ENCODE data around the gene BRPF1.

The BRPF1 gene, protein sequence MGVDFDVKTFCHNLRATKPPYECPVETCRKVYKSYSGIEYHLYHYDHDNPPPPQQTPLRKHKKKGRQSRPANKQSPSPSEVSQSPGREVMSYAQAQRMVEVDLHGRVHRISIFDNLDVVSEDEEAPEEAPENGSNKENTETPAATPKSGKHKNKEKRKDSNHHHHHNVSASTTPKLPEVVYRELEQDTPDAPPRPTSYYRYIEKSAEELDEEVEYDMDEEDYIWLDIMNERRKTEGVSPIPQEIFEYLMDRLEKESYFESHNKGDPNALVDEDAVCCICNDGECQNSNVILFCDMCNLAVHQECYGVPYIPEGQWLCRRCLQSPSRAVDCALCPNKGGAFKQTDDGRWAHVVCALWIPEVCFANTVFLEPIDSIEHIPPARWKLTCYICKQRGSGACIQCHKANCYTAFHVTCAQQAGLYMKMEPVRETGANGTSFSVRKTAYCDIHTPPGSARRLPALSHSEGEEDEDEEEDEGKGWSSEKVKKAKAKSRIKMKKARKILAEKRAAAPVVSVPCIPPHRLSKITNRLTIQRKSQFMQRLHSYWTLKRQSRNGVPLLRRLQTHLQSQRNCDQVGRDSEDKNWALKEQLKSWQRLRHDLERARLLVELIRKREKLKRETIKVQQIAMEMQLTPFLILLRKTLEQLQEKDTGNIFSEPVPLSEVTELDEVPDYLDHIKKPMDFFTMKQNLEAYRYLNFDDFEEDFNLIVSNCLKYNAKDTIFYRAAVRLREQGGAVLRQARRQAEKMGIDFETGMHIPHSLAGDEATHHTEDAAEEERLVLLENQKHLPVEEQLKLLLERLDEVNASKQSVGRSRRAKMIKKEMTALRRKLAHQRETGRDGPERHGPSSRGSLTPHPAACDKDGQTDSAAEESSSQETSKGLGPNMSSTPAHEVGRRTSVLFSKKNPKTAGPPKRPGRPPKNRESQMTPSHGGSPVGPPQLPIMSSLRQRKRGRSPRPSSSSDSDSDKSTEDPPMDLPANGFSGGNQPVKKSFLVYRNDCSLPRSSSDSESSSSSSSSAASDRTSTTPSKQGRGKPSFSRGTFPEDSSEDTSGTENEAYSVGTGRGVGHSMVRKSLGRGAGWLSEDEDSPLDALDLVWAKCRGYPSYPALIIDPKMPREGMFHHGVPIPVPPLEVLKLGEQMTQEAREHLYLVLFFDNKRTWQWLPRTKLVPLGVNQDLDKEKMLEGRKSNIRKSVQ (N-terminal part only)

GRCh38 chr3:9731206-9732079 is at the start of gene BRPF1:
Gene BRPF1 (plus strand): TSS chr3:9731735. CDS start chr3:9734141, 2,406 bp downstream.
- DNase-seq = peak; percentile 100

DNA sequence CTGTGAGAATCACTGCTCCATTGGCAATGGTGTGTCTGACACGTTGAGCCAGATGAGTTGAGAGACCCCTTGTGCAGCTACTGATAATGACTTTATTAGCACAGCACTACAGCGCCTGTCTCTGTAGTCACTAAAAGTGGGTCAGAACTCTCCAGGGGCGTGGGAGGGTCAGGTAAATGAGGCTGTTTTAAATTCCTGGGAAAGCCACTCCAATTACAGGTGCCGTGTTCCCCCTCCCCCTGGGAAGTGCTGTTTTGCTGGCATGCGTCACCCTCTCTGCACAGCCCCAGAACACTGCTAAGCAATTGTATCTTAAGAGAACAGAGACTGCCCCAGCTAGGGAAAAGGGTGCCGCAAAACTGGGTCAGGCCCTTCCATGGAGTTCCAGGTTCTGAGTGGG is 49.4 kb upstream of the BRPF1 start:
- DNase-seq = no peak

DNA sequence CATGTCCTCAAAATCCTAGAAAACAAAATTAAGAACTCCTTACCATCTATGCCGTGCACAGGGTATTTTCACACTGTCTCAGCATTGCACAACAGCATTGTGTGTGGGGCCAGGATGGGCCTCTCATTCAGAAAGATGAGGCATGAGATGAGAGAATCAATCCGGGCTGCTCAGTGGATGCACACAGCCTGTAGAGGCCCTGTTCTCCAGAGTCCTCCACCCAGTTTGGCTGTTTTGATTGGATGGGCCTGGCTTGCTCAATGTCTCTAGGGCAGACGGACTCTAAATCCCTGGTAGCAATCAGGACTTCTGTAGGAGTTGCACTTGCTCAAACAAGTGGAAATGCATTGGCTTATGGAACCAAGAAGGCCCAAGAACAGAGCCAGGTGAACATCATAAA is 48.1 kb upstream of the BRPF1 start:
- DNase-seq = no peak

DNA sequence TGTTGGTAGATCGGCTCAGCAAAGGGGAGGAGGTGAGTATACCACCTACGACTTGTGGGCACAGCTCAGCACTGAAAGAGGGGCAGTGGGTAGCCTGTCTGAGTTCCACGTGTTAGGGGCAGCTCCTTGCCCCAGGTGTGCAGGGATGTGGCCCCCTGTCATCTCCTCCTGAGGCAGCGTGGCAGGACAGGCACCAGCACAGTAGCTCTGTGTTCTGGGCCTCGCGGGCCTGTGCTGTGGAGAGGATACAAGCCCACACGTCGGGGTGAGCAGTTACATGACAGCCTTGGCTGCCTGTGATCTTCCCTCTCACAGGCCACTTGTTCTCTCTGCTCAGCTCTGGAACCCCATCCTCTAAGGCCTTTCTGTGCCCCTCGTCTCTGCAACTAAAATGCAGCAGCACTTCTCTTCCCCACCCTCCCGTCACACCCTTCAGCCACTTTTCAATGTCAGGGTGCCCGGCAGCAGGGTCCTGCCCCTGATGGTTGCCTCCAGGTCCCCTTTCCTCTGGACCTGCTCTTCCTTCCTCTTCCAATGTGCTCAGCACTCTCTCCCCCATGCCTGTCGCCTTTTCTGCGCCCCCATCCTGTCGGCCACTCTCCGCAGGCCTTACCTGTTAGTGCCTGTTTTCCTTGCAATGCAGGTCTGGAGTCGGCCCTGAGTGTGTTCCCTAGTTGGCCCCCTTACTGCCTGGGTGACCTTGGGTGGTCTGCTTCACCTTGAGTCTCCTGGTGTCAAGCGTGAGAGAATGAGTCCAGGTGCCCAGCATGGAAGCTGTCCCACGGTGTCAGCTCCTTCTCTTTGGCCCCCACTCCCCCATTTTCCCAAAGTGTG is 46.1 kb upstream of the BRPF1 start:
- no peak for DNase-seq

DNA sequence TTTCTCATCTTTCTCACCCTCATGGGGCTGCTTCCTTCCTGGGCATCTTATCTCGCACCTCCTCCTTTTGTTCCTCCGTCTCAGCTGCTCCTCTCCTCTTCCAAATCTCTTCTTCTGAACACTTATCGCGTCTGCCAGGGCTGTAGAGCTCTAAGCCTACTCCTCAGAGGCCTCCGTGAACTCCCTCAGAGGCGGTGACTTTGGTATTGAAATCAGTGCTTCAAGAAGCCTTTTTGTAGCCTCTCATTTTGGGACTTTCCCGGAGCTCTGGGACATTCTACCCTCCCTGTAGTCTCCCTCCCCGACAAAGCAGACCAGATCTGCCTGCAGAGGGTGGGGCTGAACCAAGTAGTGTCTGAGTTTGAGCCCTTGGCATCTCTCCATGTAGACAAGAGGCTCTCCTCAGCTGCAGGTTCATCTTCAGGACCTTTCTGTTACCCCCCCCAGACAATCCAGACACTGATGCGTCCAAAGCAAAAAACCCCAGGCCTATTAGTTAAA is 45.4 kb upstream of the BRPF1 start:
- no peak for DNase-seq

DNA sequence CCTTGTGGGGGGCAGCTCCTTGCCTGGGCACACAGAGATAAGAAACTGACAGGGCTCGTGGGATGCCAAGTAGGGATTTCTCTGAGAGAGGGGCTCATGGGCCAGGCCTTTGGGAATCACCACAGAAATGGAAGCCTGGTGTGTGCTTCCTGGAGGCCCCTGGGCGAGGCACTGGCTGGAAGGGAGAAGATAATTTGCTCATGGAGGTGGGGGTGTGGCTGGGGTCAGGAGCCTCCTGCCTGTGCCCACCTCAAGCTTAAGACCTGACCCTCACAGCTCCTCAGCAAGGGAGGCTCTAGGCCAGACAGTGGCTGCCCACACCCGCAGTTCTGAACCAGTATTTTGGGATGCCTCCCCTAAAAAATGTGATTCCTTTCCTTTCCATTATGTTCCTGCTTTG is 44.8 kb upstream of the BRPF1 start:
- DNase-seq = no peak

DNA sequence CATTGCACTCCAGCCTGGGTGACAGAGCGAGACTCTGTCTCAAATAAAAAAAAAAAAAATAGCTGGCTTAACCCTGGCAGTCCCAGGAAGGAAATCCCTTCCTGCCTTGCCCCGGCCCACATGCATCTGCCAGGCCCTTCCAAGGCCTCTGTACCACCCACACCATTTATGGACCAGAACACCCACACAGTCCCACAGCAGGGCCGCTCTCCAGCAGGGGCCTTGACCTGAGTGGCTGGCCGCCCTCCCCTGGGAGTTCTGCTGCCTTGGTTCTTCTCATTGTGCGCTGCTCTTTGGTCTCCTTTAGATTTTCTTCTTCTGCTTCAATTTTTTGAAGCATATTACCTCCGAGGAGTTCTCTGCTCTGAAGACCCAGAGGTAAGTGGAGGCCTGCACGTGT is 44.0 kb upstream of the BRPF1 start:
- DNase-seq = no peak

GRCh38 chr3:9688961-9689360 is 42.6 kb upstream of the BRPF1 start:
- DNase-seq = no peak

DNA sequence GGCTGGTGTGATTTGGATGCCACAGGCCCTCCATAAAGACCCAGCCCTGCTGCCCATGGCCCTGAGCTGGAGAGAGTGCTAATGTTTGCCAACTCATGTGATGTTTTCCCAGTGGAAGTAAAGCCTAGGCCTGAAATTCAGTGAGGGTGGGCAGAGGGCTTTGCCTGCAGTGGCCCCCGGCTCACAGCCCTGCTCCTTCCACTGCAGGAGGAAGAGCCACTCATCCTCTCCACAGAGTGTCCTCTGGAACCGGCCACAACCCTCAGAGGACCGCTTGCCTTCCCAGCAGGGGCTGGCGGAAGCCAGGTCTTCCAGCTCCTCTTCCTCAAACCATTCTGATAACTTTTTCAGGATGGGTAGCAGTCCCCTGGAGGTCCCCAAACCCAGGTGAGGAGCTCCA is 41.8 kb upstream of the BRPF1 start:
- no peak for DNase-seq

DNA sequence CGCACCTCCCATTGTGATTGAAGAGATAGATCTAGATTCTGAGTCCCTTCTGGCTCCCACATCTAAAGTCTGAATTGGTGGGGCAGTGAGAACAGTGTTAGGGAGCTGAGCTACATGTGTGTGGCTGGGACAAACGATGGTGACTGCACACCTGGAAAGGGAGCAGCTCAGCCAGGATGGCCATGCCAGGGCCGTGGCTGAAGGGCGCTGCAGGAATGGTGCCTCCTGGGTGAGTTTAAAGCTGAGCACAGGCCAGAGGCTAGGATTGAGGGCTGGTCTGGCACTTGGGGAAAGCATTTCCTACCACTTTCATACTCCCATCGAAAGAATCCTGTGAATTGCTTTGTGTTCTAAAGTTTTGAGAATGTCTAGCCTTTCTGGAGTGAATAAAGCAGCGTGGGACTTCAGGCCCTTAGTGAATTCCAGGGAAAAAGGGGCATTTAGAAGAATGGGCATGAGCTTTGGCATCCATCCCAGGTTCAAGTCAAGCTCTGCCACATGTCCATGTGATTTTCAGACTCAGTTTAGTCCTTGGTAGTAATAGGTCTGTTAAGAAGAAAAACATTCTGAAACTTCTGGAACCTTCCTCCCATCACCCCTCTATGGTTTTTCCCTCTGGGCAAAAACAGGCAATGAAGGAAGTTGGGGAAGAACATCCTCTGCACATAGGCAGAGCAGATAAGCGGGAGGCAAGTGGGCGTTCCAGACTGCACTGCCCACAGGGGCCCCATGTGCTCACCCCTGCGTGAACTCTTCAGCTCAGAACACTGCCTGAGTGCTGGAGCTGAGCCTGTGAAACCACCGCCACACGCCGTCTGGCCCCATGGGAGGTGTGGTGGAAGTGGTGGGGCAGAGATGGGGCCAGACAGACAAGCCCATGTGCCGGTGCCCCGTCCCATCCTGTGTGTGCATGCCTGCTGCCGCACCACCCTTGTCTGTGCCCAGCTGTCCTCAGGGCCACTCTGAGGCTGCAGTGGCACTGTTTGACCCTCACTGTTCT is 40.8 kb upstream of the BRPF1 start:
- no peak for DNase-seq

DNA sequence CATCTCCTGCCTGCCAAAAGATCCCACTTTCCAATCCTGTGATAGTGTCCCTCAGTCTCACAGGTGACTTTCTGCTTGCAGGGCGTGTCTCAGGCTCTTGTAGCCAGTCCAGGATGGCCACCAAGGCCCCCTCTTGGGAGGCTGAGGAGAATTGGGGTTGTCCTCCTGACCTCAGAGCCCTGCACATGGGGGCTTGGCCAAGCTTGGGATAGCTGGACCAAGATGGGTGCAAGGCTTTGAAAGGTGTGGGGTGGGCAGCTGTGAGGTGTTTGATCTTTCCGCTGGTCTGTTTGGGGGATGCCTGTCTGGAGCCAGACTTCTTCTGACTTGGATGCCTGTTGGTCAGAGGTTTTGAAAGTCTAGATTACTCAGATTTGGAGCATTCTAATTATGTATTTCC is 39.9 kb upstream of the BRPF1 start:
- no peak for DNase-seq

GRCh38 chr3:9692416-9692815 is 39.1 kb upstream of the BRPF1 start:
- DNase-seq = no peak

GRCh38 chr3:9695345-9695744 is 36.2 kb upstream of the BRPF1 start:
- DNase-seq = no peak

DNA sequence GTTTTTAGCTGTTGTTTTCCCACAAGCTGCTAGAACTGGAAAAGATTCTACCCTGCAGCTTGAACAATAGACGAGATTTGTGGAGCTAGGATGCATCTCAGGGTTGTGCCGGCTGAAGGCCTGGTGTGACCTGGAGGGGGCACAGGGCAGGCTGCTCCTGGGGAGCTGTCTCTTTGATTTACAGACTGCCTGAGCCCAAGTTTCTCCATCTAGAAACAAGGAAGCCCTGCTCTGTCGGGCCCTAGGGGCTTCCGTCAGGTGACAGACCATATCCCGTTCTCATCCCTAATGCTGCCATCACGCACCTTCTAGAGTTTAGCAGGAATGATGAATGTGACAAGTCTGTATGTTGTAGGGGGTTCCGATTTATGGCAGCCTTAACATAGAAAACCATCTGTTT is 35.8 kb upstream of the BRPF1 start:
- DNase-seq = no peak

- DNase-seq = no peak
These were observed 34.9 kb upstream of the BRPF1 start for GRCh38 chr3:9696480-9697220.

- DNase-seq = no peak
These were observed 33.6 kb upstream of the BRPF1 start for GRCh38 chr3:9697892-9698291.

GRCh38 chr3:9698293-9698692 is 33.2 kb upstream of the BRPF1 start:
- DNase-seq = no peak

GRCh38 chr3:9700536-9700935 is 31.0 kb upstream of the BRPF1 start:
- no peak for DNase-seq

DNA sequence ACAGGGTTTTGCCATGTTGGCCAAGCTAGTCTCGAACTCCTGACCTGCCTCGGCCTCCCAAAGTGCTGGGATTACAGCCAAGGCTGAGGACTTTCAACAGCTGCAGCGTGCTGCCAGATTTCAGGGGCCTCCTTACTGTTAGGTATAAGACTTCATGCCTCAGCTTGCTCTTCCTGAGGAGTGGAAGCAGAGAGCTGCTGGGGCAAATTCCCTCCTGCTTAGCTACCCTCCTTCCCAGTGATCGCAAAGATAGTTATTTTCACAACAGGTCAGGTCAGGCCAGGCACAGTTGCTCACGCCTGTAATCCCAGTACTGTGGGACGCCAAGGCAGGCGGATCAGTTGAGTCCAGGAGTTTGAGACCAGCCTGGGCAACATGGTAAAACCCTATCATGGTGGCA is 30.5 kb upstream of the BRPF1 start:
- no peak for DNase-seq
